Fibroblast of mammary gland (primary cell): ENCODE data around the gene CAMKK1.

Source experiments
- DNase-seq: peaks from one replicate; pipeline ENCODE4 v3.0.0-alpha.2; 2010; ENCODE audit warnings: low read depth
- H3K4me3 ChIP-seq: 2 replicates; pipeline ENCODE4 v1.5.1; 2011; ENCODE audit warnings: low read depth, mild to moderate bottlenecking, low read length, moderate library complexity; ENCODE audit not compliant: control insufficient read depth
- TF ChIP-seq, protein P1 (sequence below): conservative IDR thresholded peaks from 2 replicates; pipeline ENCODE4 v1.5.1; 2011; ENCODE audit warnings: low read depth, low read length, inconsistent platforms; ENCODE audit not compliant: control insufficient read depth, insufficient read depth

The CAMKK1 gene

DNA sequence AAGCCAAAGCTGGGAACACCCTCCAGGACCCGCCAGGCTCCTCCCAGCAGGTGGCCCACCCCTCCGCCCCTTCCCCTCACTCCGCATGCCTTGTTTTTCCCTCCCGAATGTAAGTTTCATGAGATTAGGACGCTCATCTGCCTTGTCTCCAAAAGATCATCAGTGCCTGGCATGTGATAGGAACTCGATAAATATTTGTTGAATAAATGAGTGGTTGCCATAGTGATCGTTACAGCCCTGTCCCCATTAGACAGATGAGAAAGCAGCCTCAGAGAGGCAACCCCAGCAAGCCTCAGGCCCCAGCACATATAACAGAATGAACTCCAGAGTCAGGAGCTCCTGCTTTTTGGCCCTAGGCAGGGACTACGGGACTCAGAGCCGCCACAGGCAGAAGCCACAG is 5.0 kb downstream of the CAMKK1 start:
- DNase-seq = no peak
- TF ChIP-seq, protein P1, sequence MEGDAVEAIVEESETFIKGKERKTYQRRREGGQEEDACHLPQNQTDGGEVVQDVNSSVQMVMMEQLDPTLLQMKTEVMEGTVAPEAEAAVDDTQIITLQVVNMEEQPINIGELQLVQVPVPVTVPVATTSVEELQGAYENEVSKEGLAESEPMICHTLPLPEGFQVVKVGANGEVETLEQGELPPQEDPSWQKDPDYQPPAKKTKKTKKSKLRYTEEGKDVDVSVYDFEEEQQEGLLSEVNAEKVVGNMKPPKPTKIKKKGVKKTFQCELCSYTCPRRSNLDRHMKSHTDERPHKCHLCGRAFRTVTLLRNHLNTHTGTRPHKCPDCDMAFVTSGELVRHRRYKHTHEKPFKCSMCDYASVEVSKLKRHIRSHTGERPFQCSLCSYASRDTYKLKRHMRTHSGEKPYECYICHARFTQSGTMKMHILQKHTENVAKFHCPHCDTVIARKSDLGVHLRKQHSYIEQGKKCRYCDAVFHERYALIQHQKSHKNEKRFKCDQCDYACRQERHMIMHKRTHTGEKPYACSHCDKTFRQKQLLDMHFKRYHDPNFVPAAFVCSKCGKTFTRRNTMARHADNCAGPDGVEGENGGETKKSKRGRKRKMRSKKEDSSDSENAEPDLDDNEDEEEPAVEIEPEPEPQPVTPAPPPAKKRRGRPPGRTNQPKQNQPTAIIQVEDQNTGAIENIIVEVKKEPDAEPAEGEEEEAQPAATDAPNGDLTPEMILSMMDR = no peak
- no peak overlapping the region for H3K4me3 ChIP-seq

DNA sequence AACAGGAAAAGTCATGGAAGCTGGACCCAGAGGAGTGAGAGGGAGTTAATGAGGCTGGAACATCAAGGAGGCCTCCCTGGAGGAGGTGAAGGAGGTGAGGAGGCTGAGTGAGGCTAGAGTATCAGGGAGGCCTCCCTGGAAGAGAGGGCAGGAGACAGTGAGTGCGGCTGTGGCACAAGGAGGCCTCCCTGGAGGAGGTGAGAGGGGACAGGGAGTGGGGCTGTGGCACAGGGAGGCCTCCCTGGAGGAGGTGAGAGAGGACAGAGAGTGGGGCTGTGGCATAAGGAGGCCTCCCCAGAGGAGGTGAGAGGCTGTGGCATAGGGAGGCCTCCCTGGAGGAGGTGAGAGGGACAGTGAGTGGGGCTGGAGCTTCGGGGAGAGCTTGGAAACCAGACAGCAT is 5.5 kb downstream of the CAMKK1 start:
- TF ChIP-seq, protein P1 = no peak
- DNase-seq = no peak
- no peak overlapping the region for H3K4me3 ChIP-seq

DNA sequence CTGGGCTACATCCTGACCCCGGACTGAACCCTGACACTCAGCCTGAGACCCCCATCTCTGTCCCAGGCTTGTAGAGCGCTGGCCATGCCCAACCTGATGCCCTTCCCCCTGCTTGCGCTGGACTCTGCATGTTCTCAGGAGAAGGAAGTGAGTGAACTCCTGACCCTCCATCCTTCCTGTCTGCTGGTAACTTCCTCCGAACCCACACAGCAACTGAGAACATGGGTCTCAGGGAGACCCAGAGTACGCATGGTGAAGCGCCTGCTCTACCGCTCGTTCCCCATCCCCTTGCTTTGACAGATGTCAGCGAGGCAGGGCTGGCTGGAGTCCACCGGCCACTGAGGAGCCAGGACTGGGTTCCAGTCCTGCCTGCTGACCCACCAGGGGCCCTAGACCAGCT is 6.1 kb downstream of the CAMKK1 start:
- no peak for DNase-seq
- TF ChIP-seq, protein P1 = no peak

DNA sequence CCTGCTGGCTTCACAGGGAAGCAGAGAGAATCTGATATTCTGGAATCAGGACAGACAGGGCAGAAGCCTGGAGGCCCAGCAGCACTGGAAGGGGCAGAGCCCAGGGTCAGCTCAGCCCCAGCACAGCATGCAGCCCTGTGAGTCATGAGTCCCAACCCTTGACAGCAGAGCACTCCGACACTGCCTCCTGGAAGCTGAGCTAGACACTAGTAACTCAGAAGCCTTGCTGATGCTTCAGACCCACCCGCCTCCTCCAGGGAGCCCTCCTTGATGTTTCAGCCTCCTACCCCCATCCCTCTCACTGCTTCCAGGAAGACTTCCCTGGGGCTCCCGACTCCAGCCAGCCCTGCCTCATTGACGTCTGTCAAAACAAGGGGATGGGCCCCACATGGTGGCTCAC is 6.9 kb downstream of the CAMKK1 start:
- peak; percentile 82 for DNase-seq
- H3K4me3 ChIP-seq = no peak overlapping the region
- TF ChIP-seq, protein P1 = no peak

More for the DNA sequence above, 6.1 kb downstream of the CAMKK1 start:
- H3K4me3 ChIP-seq = no peak overlapping the region

DNA sequence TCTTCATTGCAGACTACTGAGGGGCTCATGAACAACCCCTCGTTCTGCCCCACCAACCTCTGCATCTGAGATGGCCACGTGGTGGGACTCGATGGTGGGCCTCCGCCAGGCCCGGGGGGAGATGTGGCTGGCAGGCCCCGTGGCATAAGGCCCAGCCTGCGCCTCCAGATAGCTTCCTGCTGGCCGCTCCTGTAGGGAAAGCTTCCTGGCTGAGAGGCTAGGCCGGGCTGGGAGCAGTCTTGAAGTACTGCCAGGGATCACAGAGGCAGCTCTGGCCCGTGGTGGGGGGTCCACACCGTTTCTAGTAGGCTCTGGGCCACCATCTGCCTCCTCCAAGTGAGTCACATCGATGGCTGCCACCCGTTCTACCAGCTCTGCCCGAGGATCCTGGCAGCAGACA is 7.6 kb downstream of the CAMKK1 start:
- no peak overlapping the region for H3K4me3 ChIP-seq
- TF ChIP-seq, protein P1 = no peak
- no peak for DNase-seq

DNA sequence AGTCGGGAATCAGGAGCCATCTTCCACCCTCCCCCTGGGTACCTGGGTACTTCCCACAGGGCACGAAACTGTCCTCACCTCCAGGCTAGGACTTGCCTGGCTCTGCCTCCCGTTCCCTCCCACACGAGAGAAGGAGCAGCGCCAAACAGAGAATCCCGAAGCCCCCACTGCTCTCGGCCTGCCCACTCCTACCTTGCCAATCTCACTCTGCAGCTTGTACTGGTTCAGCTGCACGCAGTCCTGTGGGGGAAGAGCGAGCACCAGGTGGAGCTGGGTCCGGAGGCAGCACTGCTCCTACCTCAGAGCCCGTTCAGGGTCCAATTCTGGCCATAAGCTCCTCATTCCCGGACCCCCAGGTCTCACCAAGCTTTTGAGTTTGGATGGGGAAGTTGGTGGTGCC is 8.7 kb downstream of the CAMKK1 start:
- no peak overlapping the region for H3K4me3 ChIP-seq
- no peak for DNase-seq

More for the DNA sequence above, 8.7 kb downstream of the CAMKK1 start:
- TF ChIP-seq, protein P1 = no peak
